GM13976 (cell line): ENCODE measurements around the gene FBXO48.

Experiments
- DNase-seq: peaks from one replicate; pipeline ENCODE4 v3.0.0; 2012; ENCODE audit warnings: low spot score
- in situ Hi-C: fragments of 300-500 bp; cut with MboI; formaldehyde crosslinking; loops from one replicate; pipeline ENCODE4 v1.12.0; 2022; ENCODE audit warnings: low sequenced_read_pairs, mixed read lengths, inconsistent platforms; ENCODE audit not compliant: unreplicated experiment
- TF ChIP-seq, protein P1 (sequence below): IDR thresholded peaks from 2 replicates; pipeline ENCODE4 v1.5.1; 2012; ENCODE audit warnings: borderline replicate concordance, mild to moderate bottlenecking; ENCODE audit not compliant: insufficient read depth; ENCODE audit errors: extremely low read depth, missing control alignments, control extremely low read depth

The FBXO48 gene

DNA sequence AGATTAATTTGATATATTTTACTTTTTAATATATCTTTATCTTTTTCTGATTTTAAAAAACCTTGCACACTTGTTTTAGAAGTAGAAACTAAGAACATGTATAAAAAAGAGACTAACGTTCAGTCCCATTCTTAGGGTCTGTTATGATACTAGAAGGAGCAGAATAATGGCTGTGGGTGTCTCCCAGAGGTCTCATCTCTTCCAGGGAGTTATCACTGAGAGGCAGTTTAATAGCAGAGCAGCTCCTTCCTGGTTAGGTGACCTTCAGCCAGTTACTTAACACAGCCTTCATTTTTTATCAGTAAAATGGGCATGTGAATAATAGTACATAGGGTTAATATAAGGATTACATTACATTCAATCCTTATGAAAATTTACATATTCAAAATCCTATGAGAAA is 40.6 kb downstream of the FBXO48 start:
- DNase-seq, result no peak
- in situ Hi-C loops, result no loop called here
- TF ChIP-seq, protein P1, sequence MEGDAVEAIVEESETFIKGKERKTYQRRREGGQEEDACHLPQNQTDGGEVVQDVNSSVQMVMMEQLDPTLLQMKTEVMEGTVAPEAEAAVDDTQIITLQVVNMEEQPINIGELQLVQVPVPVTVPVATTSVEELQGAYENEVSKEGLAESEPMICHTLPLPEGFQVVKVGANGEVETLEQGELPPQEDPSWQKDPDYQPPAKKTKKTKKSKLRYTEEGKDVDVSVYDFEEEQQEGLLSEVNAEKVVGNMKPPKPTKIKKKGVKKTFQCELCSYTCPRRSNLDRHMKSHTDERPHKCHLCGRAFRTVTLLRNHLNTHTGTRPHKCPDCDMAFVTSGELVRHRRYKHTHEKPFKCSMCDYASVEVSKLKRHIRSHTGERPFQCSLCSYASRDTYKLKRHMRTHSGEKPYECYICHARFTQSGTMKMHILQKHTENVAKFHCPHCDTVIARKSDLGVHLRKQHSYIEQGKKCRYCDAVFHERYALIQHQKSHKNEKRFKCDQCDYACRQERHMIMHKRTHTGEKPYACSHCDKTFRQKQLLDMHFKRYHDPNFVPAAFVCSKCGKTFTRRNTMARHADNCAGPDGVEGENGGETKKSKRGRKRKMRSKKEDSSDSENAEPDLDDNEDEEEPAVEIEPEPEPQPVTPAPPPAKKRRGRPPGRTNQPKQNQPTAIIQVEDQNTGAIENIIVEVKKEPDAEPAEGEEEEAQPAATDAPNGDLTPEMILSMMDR, result no peak

DNA sequence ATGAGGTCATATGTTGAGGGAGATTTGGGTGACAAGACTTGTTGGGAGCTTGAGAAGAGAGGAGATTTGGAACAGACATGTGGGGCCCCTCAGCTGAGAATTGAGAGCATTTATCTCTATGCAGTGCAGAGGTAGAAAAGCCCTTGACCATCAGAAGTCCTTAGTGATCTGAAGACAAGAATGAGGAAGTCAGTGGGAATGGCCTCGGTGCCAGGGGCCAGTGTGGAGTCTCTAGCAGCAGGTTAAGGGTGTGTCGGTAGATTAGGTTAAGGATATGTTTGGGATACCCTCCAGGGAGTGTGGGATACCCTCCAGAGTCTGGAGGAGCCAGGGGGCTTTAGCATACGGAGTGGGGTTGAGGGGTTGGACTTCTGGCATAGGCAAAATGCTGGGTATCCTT is 41.6 kb downstream of the FBXO48 start:
- TF ChIP-seq, protein P1, result no peak
- in situ Hi-C loops, result no loop called here
- no peak for DNase-seq

DNA sequence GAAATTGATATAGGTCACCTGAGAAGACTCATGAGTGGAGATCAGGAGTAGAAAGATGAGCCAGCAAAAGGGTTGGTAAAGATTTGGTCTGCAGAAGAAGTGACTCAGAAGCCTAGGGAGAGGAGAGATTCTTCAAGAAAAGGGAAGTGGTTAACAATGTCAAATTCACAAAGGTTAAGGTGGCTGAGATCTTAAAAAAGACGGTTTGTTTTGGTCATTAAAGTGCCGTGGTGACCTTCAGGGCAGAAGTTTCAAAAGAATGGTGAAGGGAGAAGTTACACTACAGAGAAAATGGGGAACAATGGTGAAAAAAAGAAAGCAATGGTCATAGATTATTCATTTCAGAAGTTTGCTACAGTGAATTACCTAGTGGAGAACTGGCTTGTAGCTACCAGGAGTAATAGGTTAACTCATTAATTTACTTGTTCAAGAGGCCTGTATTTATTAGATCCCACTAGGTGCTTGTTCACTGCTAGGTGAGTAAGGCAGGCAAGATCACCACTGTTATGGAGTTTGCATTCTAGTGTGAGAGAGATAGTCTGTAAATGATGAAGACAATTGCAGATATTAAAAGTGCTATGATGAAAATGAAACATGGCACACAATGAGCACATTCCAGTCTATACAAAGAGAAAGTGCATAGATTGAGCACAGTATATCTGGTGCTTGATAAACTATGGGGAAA is 43.0 kb downstream of the FBXO48 start:
- in situ Hi-C loops, result no loop called here
- TF ChIP-seq, protein P1, result no peak
- peak; percentile 57 for DNase-seq

DNA sequence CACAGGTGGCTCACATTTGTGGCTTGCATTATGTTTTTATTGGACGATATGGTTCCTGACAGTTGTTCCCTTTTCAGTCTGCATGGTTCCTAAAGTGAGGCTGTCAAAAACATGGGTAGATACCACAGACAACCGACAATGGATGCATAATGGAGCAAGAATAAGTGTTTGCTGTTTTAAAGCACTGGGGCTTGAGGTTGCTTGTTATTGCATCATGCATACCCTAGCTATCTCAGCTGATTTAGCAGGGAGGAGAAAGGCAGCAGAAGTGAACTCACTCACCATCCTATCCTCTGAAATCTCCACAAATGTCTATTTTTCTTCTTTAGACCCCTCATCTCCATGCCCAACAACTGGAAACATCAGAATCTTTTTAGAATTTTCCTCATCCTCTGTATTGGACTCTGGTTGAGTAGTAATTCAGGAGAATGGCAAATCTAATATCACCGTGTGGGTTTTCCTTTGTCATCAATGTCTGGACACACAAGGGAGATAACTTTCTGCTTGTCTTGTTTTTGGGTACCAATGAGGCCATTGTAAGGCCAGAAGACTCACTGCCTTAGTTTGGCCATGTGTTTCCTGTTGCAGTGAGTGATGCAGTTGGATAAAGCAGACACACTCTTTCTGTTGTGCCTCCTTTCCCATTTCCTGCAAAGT is 46.7 kb downstream of the FBXO48 start:
- in situ Hi-C loops, result no loop called here
- no peak for DNase-seq
- TF ChIP-seq, protein P1, result no peak

DNA sequence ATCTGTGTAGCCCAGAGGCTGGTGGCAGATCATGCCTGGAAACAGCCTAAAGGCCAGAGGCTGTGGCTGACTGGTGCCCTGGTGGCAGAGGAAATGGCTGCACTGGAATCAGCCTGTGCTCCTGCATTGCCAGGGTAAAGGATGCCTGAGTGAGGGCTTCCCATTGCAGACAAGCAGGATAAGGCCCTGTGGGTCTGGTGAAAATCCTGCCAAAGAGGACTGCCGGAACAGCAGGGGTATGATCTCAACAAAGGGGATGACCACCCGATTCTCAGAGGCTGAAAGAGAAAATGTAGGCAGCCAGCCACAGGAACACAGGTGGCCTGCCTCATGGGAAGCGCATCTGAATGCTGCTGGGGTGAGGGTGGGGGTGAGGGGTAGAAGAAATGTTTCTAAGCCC is 48.2 kb downstream of the FBXO48 start:
- in situ Hi-C loops, result no loop called here
- TF ChIP-seq, protein P1, result no peak
- DNase-seq, result no peak

DNA sequence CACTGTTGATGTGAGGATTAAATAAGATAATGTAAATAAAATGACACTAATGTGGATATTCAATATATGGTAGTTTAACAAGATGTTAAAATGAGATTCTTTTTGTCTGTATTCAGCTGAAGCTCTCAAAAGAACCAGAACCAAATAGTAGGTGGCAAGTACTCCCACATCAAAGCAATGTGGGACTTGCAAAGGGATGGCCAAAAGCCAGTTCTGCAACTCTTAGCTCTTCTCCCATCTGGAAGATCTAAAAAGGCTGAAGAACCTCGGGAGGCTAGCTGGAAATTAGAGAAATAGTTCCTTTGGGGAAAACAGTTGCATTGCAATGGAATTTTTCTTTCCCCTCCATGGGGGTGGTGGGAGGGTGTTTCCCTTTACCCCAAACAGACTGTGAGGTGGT is 48.7 kb downstream of the FBXO48 start:
- in situ Hi-C loops, result no loop called here
- TF ChIP-seq, protein P1, result no peak
- DNase-seq, result no peak

DNA sequence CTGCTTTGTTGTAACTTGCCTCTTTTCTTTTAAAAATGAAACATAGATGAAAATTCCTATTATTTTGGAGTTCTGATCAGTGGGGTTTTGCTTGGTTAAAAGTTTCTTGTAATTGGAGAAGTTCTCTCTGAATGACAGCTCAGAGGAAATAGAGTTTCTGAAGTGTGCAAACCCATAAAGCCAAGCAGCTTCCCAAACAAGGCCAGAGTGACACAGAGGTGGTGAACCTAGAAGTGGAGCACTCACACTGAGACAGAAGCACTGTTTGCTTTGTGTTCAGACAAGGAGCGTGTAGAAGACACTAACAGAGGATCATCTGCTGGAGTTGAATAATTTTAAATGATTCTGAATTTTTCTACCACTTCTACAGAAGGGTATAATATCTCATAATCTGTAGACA is 49.2 kb downstream of the FBXO48 start:
- in situ Hi-C loops, result no loop called here
- TF ChIP-seq, protein P1, result no peak
- no peak for DNase-seq
